GM12878 (cell line): ENCODE results near the gene KCNJ14.

ENCODE experiments used
- CEBPB ChIP-seq, 2 experiments: fragments of 150-350 bp in 1 of 2; IDR thresholded peaks; 2 replicates each; pipeline ENCODE4 v1.6.1; 2012 to 2014; ENCODE audit warnings: low read depth in 2 of 2, low read length in 2 of 2, borderline replicate concordance in 1 of 2, inconsistent platforms in 1 of 2
- CREB1 ChIP-seq: IDR thresholded peaks from 2 replicates; pipeline ENCODE4 v1.6.1; 2012; ENCODE audit warnings: low read depth, mild to moderate bottlenecking, inconsistent platforms
- CTCF ChIP-seq, 3 experiments: IDR thresholded peaks in 2 of 3; conservative IDR thresholded peaks in 1 of 3; 2 replicates each; pipeline ENCODE4 v1.5.1; 2011; ENCODE audit warnings: low read depth in 3 of 3, low read length in 3 of 3, mild to moderate bottlenecking in 3 of 3, control low read depth in 2 of 3, moderate library complexity in 2 of 3, inconsistent platforms in 1 of 3, mixed read lengths in 1 of 3; ENCODE audit not compliant: control insufficient read depth in 2 of 3, insufficient read depth in 1 of 3; ENCODE audit errors: extremely low read depth in 1 of 3
- E2F8 ChIP-seq: fragments of 450-650 bp; IDR thresholded peaks from 2 replicates; pipeline ENCODE4 v1.6.1; 2018; ENCODE audit warnings: mild to moderate bottlenecking, low read depth, moderate library complexity; ENCODE audit not compliant: partially characterized antibody
- HDAC2 ChIP-seq: fragments of 200-600 bp; sonication (generic); IDR thresholded peaks from 2 replicates; pipeline ENCODE4 v1.6.1; 2017
- JUND ChIP-seq: IDR thresholded peaks from 2 replicates; pipeline ENCODE4 v1.6.1; 2012; ENCODE audit warnings: low read depth, mild to moderate bottlenecking, low read length, improper control_type of control experiment, moderate library complexity
- MXI1 ChIP-seq: fragments of 150-350 bp; IDR thresholded peaks from 2 replicates; pipeline ENCODE4 v1.6.1; 2011; ENCODE audit warnings: low read depth, mild to moderate bottlenecking, inconsistent platforms, low read length, improper control_type of control experiment
- MYC ChIP-seq: IDR thresholded peaks from 2 replicates; pipeline ENCODE4 v1.6.1; 2011; ENCODE audit warnings: mild to moderate bottlenecking, low read length, moderate library complexity, inconsistent platforms; ENCODE audit not compliant: insufficient read depth, insufficient replicate concordance, insufficient read length, severe bottlenecking
- PBX3 ChIP-seq: IDR thresholded peaks from 2 replicates; pipeline ENCODE4 v1.6.1; 2011; ENCODE audit warnings: mild to moderate bottlenecking, low read depth, low read length, moderate library complexity; ENCODE audit not compliant: insufficient replicate concordance
- SREBF2 ChIP-seq: IDR thresholded peaks from 2 replicates; pipeline ENCODE4 v1.6.1; 2012; ENCODE audit warnings: mild to moderate bottlenecking, low read length
- TAF1 ChIP-seq: IDR thresholded peaks from 2 replicates; pipeline ENCODE4 v1.6.1; 2011; ENCODE audit warnings: mild to moderate bottlenecking, low read depth, low read length, borderline replicate concordance
- USF1 ChIP-seq: IDR thresholded peaks from 2 replicates; pipeline ENCODE4 v1.6.1; 2011; ENCODE audit warnings: borderline replicate concordance, low read depth, mild to moderate bottlenecking, moderate library complexity, mixed read lengths, low read length; ENCODE audit not compliant: insufficient read depth; ENCODE audit errors: extremely low read length
- ZNF274 ChIP-seq: IDR thresholded peaks from one replicate; pipeline ENCODE4 v1.8.0; 2011; ENCODE audit not compliant: insufficient read length, insufficient read depth
- ZNF384 ChIP-seq: IDR thresholded peaks from 2 replicates; pipeline ENCODE4 v1.6.1; 2012; ENCODE audit warnings: low read depth, mild to moderate bottlenecking, low read length, improper control_type of control experiment, borderline replicate concordance

- no peak for TF ChIP-seq CTCF (IDR thresholded peaks at IDR 0.05 in 2 of 3, conservative IDR thresholded peaks at IDR 0.05 in 1 of 3; ENCODE audit: control insufficient read depth in 2 of 3, extremely low read depth in 1 of 3, insufficient read depth in 1 of 3, low read depth in 3 of 3, low read length in 3 of 3)
- TF ChIP-seq CEBPB (IDR thresholded peaks at IDR 0.05; ENCODE audit: borderline replicate concordance in 1 of 2, low read depth in 2 of 2, low read length in 2 of 2): no peak
- no peak for TF ChIP-seq PBX3
- no peak for TF ChIP-seq ZNF384
- no peak for TF ChIP-seq CREB1
- TF ChIP-seq USF1: no peak
- TF ChIP-seq TAF1: no peak
- no peak for TF ChIP-seq SREBF2
- no peak for TF ChIP-seq HDAC2
- no peak for TF ChIP-seq JUND
- no peak for TF ChIP-seq MYC
- TF ChIP-seq ZNF274: no peak
- TF ChIP-seq MXI1: no peak
- no peak for TF ChIP-seq E2F8
Observed at GRCh38 chr19:48461651-48461981, 6.2 kb downstream of the KCNJ14 start.
